HCT116 (cell line): Measurements from ENCODE around the gene RRAGD. TPM values are rescaled to one million over a fixed set of nuclear protein-coding genes. Genes with fewer than 3 reads are reported as not detected.

ENCODE experiments used
- ATAC-seq: fragments of 200-7000 bp; cut with Tn5 transposase; 2 replicates; pipeline ENCODE4 v1.9.1; 2020; ENCODE audit warnings: mild to moderate bottlenecking, moderate library complexity
- BruUV-seq: library from RNA; stranded (reverse); fragments of 400-500 nt; replicated peaks from 2 replicates; lab custom pipeline; 2021; lab: Mats Ljungman, UMichigan
- CTCF ChIA-PET: fragments of 300-600 bp; sonication (Branson Sonifier 250); formaldehyde crosslinking; loops from one replicate; lab custom pipeline; 2021; ENCODE audit warnings: antibody characterized with exemption; lab: Charles Lee
- POLR2A ChIA-PET: fragments of 300-600, 350-600 bp; sonication (Branson Sonifier 250); formaldehyde crosslinking; loops from one replicate; lab custom pipeline; 2021; ENCODE audit warnings: antibody characterized with exemption; lab: Charles Lee
- RAD21 ChIA-PET, 2 experiments: fragments of 300-600 bp; sonication (Branson Sonifier 250); formaldehyde crosslinking; loops; one replicate each; lab custom pipeline; 2023; ENCODE audit warnings: low total read pairs in 2 of 2; ENCODE audit not compliant: uncharacterized antibody in 2 of 2, unreplicated experiment in 2 of 2, low non-redundant PET in 1 of 2; lab: Charles Lee
- DNase-seq: peaks from one replicate; pipeline ENCODE4 v3.0.0-alpha.2; 2010; ENCODE audit warnings: low read depth, low spot score
- H2AFZ ChIP-seq: fragments of 200-600 bp; shearing (Covaris generic), sonication (generic); 2 replicates; pipeline ENCODE4 v1.6.1; 2017; ENCODE audit warnings: low read depth, mixed run types, mixed read lengths, antibody characterized with exemption, low read length; ENCODE audit not compliant: poor library complexity, severe bottlenecking
- H3K27ac ChIP-seq: 2 replicates; pipeline ENCODE4 v1.5.1; 2012; ENCODE audit warnings: low read depth, low read length
- H3K27me3 ChIP-seq: fragments of 200-600 bp; sonication (generic); 2 replicates; pipeline ENCODE4 v1.6.1; 2016; ENCODE audit warnings: mixed run types, low read length, mixed read lengths; ENCODE audit not compliant: insufficient read depth
- H3K36me3 ChIP-seq, 2 experiments: fragments of 200-500 bp in 1 of 2; fragments of 200-600 bp in 1 of 2; sonication (Bioruptor generic) in 1 of 2; sonication (generic) in 1 of 2; 2 replicates each; pipeline versions ENCODE4 v1.5.1 to v1.6.1; 2014 to 2016; ENCODE audit warnings: low read length in 2 of 2, inconsistent platforms in 1 of 2, mixed read lengths in 1 of 2, mixed run types in 1 of 2; ENCODE audit not compliant: insufficient read depth in 2 of 2, control insufficient read depth in 1 of 2
- H3K4me1 ChIP-seq, 2 experiments: fragments of 200-600 bp in 1 of 2; sonication (generic) in 1 of 2; 2 replicates each; pipeline versions ENCODE4 v1.5.1 to v1.6.1; 2012 to 2017; ENCODE audit warnings: low read length in 2 of 2, inconsistent platforms in 1 of 2, mild to moderate bottlenecking in 1 of 2, mixed read lengths in 1 of 2, mixed run types in 1 of 2, moderate library complexity in 1 of 2; ENCODE audit not compliant: insufficient read depth in 2 of 2, control insufficient read depth in 1 of 2
- H3K4me2 ChIP-seq: fragments of 200-600 bp; sonication (generic); 2 replicates; pipeline ENCODE4 v1.6.1; 2017; ENCODE audit warnings: mixed run types, low read length, mixed read lengths
- H3K4me3 ChIP-seq, 2 experiments: fragments of 200-600 bp in 1 of 2; sonication (generic) in 1 of 2; replicated peaks in 1 of 2; 2 replicates each; pipeline ENCODE4 v1.5.1; 2011 to 2016; ENCODE audit warnings: low read length in 2 of 2, control low read depth in 1 of 2, low read depth in 1 of 2, mild to moderate bottlenecking in 1 of 2, mixed read lengths in 1 of 2, mixed run types in 1 of 2
- H3K79me2 ChIP-seq: fragments of 200-600 bp; sonication (generic); 2 replicates; pipeline ENCODE4 v1.6.1; 2017; ENCODE audit warnings: mild to moderate bottlenecking, mixed run types, low read length, moderate library complexity, mixed read lengths; ENCODE audit not compliant: insufficient read depth
- H3K9ac ChIP-seq: fragments of 200-600 bp; sonication (generic); 2 replicates; pipeline ENCODE4 v1.6.1; 2016; ENCODE audit warnings: low read length, mixed read lengths
- H3K9me2 ChIP-seq: fragments of 200-600 bp; sonication (generic), shearing (Covaris generic); 2 replicates; pipeline ENCODE4 v1.6.1; 2017; ENCODE audit warnings: mixed run types, mild to moderate bottlenecking, moderate library complexity; ENCODE audit not compliant: insufficient read depth
- H3K9me3 ChIP-seq, 2 experiments: fragments of 200-500 bp in 1 of 2; fragments of 200-600 bp in 1 of 2; sonication (Bioruptor generic) in 1 of 2; sonication (generic) in 1 of 2; 2 replicates each; pipeline ENCODE4 v1.6.1; 2014 to 2017; ENCODE audit warnings: low read length in 2 of 2, mixed read lengths in 2 of 2, inconsistent platforms in 1 of 2, low read depth in 1 of 2, mild to moderate bottlenecking in 1 of 2, mixed run types in 1 of 2, moderate library complexity in 1 of 2; ENCODE audit not compliant: control insufficient read depth in 1 of 2, insufficient read depth in 1 of 2
- H4K20me1 ChIP-seq: fragments of 200-600 bp; sonication (generic), shearing (Covaris generic); 2 replicates; pipeline ENCODE4 v1.6.1; 2017; ENCODE audit warnings: mixed run types, mild to moderate bottlenecking, moderate library complexity; ENCODE audit not compliant: insufficient read depth
- ATF3 ChIP-seq: IDR thresholded peaks from 2 replicates; pipeline ENCODE4 v1.6.1; 2012
- CBX3 ChIP-seq: IDR thresholded peaks from 2 replicates; pipeline ENCODE4 v1.6.1; 2012; ENCODE audit warnings: low read depth
- CEBPB ChIP-seq: IDR thresholded peaks from 2 replicates; pipeline ENCODE4 v1.6.1; 2012; ENCODE audit warnings: low read depth
- EGR1 ChIP-seq: IDR thresholded peaks from 2 replicates; pipeline ENCODE4 v1.6.1; 2012; ENCODE audit warnings: low read depth
- ELF1 ChIP-seq: IDR thresholded peaks from 2 replicates; pipeline ENCODE4 v1.6.1; 2012; ENCODE audit warnings: low read depth, borderline replicate concordance
- EZH2 ChIP-seq: fragments of 200-600 bp; sonication (generic); IDR thresholded peaks from 2 replicates; pipeline ENCODE4 v1.6.1; 2017; ENCODE audit warnings: antibody characterized with exemption, mixed run types
- FOSL1 ChIP-seq: IDR thresholded peaks from 2 replicates; pipeline ENCODE4 v1.6.1; 2012; ENCODE audit warnings: low read depth
- JUND ChIP-seq: IDR thresholded peaks from 2 replicates; pipeline ENCODE4 v1.6.1; 2012
- MAX ChIP-seq: IDR thresholded peaks from 2 replicates; pipeline ENCODE4 v1.6.1; 2012
- REST ChIP-seq: IDR thresholded peaks from 2 replicates; pipeline ENCODE4 v1.6.1; 2012; ENCODE audit warnings: low read depth
- SIN3A ChIP-seq: IDR thresholded peaks from 2 replicates; pipeline ENCODE4 v1.6.1; 2012; ENCODE audit warnings: low read depth
- SP1 ChIP-seq: IDR thresholded peaks from 2 replicates; pipeline ENCODE4 v1.6.1; 2012; ENCODE audit warnings: low read depth
- SRF ChIP-seq: IDR thresholded peaks from 2 replicates; pipeline ENCODE4 v1.6.1; 2012; ENCODE audit warnings: low read depth
- ZBTB33 ChIP-seq: IDR thresholded peaks from 2 replicates; pipeline ENCODE4 v1.6.1; 2011; ENCODE audit warnings: mild to moderate bottlenecking, low read length, moderate library complexity; ENCODE audit not compliant: insufficient replicate concordance; ENCODE audit errors: extremely low read depth
- ZFX ChIP-seq: fragments of 450-650 bp; IDR thresholded peaks from 2 replicates; pipeline ENCODE4 v1.6.1; 2017
- intact Hi-C: fragments of 100-400 bp; cut with micrococcal nuclease; formaldehyde crosslinking; loops from 2 replicates; pipeline ENCODE4 v1.10.0; 2022
- total RNA-seq: library from RNA; stranded (reverse); gene quantifications from one replicate; pipeline ENCODE4 v1.2.1, GENCODE V29; 2021; ENCODE audit not compliant: unreplicated experiment

The RRAGD gene
- total RNA-seq, 1 experiment from 2014 or later = 15.9 TPM

- ATAC-seq = no peak
- intact Hi-C loops = no loop called here
- Histone ChIP-seq H3K27me3 (no peaks in the 10 kb centered on the region), H3K27ac (no peak overlapping the region), H4K20me1 (no peaks in the 10 kb centered on the region), H3K9me2 (0 out of 2 replicates have a peak, but pooled peaks cover 3% of the 10 kb centered on the region), H3K4me2 (no peak overlapping the region), H3K9me3 (no peaks in the 10 kb centered on the region), H3K36me3 (no peaks in the 10 kb centered on the region), H3K4me1 (no peaks in the 10 kb centered on the region), H2AFZ (no peak overlapping the region), H3K79me2 (no peaks in the 10 kb centered on the region), H3K4me3 (no peak overlapping the region), H3K9ac (no peak overlapping the region)
- no TSS peak for BruUV-seq
- TF ChIP-seq EZH2 (no peak), ZFX (no peak), CEBPB (no peak), SP1 (no peak), REST (no peak), ATF3 (no peak), SRF (no peak), FOSL1 (no peak), ZBTB33 (no peak), MAX (no peak), ELF1 (no peak), CBX3 (no peak), EGR1 (no peak), JUND (no peak), SIN3A (no peak)
- ChIA-PET RAD21 (no interaction called here), CTCF (no interaction called here), POLR2A (no interaction called here)
- no peak for DNase-seq
These were observed 90.7 kb downstream of the RRAGD start for GRCh38 chr6:89321131-89321970.
